Stimulated activated CD8-positive, alpha-beta memory T cell treated with anti-CD3 and anti-CD28 coated beads, Interleukin-15, amount 100 ng/mL, for 48 hours (primary cell): ENCODE data around the gene SOX8.

Experiments
- DNase-seq, 2 donors: peaks; one replicate each; pipeline ENCODE4 v3.0.0-alpha.2; 2020; ENCODE audit warnings: low read depth in 2 of 2

SOX8 gene

DNA sequence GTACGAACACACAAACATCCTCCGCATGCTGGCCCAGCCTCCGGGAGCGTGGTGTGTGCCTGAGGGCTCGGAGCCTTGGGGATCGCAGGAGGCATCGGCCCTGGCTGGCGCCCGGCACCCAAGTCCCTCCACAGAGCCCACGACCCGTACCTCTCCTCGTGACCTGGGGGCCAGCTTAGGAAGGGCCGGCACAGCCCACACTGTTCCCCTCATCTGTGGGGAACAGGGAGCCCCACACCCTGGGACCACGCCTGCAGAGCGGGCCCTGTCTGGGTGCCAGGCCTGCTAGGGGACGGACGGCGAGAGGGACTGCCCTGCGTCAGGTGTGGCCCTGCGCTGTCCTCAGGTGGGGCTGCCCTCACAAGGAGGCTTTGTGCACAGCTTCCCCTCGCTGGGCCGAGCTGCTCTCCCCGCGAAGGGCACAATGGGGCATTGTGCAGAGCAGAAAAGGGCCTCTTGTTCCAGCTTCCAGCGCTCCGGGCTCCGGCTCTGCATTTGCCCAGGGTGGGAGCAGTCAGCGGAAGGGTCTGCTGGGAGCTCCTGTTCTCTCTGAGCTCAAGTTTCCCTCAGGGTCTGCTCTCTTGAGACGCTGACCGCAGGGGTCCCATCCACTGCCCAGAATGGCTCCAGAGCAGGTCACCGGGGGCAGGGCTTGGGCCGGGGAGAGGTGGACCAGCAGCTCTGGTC is 9.1 kb upstream of the SOX8 start:
- DNase-seq, result no peak

DNA sequence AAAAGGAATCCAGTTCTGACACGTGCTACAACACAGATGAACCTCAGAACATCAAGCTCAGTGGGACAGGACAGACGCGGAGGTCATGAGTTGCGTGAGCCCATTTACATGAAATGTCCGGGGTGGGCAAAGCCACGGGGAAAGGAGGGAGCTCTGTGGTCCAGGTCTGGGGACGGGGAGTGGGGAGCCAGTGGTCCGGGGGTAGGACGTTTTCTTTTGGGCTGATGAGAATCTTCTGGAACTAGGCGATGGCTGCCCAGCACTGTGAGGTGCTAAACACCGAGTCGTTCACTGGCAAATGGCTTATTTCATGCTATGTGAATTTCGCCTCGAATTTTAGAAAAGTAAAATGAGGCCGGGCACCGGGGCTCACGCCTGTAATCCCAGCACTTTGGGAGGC is 8.2 kb upstream of the SOX8 start:
- no peak for DNase-seq

DNA sequence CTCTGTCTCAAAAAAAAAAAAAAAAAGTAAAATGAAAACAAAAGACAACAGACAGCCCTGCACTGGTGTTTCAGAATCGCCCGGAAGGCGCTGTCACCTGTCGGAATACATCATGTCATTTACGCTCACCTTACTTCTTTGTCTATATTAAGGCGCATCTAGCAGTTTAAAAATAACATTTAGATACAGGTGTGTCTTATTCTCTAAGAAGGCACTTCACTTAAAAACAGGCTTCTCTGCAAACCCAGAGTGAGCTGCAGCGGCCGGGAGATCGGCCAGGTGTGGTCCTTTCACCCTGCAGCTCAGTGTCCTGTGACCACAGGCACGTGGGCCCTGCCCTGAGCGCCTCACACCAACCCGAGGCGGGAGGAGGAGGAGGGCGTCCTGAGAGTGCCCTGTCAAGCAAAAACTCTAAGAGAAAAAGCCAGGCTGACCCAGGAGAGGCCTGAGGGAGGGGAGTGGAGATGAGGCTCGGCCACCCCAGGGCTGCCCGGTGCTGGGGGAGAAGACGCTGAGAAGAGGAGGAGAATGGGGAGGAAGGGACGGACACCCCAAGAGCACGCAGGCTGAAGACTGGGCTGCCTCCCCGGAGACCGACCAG is 7.5 kb upstream of the SOX8 start:
- no peak for DNase-seq

DNA sequence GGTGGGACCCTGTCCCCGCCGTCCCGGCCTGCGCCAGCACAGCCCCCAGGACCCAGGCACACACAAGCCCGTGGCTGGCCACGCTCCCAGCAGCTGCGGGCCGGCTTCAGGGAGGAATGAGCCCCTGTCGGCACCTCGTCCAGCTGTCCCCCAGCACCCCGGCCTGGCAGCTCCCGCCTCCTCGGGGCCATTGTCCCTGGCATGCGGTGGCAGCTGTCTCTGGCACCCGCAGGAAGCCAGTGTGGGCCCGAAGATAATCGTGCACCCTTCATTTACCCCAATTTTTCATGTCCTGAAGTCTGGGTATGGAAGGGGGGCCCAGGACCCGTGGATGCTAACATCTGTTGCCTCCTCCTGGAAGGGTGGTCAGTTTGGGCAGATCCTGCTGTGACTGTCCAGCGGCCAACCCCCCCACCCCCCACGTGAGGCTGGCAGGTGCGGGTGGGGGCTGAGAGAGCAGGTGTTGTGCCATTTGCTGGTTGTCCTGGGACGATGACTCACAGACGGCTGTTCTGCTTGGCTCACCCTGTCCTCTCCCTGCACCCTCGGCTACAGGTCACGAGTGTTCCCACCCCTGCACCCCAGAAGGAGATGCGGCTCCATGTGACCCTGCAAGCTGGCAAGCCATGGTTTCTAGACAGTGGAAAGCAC is 6.8 kb upstream of the SOX8 start:
- no peak for DNase-seq

DNA sequence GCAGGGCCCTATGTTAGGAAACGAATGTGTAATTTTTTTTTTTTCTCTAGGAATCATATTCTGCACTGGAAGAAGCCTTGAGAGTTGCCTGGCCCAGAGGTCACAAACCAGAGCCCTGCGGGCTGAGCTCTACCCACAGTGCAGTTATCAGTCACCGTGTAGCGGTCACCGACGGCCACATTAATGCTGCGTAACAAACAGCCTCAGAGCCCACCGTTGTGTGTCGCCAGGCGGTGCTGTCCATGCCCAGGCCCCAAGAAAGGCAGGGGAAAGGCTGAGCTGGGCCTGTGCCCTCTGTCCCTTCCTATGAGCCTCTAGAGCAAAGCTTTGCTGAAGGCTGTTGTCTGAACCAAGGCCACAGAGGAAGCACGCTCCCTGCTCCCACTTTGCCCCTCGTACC is 6.3 kb upstream of the SOX8 start:
- no peak for DNase-seq

DNA sequence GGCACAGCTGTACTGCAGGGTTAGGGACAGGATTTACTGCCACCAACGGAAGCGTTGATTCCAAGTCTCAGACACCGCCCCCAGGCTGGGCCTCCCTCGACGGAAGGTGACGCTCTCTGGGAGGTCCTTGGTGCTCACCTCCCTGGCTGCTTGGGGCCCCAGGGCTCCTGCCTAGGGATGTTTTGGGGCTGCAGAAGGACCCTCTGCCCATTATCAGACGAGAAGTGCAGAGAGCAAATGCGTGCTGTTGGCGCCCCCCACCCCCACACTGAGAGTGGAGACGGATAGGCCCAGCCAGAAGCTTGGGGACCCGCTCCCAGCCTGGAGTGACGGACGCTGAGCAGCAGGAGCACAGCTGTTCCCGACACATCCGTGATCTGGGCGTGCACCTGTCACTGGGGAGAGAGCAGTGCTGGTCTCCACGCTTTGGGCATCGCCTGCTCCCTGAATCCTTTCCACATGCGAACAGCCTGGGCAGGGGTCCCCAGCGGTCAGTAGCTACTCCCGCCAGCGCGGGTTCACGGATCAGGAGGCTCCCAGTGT is 5.1 kb upstream of the SOX8 start:
- no peak for DNase-seq

DNA sequence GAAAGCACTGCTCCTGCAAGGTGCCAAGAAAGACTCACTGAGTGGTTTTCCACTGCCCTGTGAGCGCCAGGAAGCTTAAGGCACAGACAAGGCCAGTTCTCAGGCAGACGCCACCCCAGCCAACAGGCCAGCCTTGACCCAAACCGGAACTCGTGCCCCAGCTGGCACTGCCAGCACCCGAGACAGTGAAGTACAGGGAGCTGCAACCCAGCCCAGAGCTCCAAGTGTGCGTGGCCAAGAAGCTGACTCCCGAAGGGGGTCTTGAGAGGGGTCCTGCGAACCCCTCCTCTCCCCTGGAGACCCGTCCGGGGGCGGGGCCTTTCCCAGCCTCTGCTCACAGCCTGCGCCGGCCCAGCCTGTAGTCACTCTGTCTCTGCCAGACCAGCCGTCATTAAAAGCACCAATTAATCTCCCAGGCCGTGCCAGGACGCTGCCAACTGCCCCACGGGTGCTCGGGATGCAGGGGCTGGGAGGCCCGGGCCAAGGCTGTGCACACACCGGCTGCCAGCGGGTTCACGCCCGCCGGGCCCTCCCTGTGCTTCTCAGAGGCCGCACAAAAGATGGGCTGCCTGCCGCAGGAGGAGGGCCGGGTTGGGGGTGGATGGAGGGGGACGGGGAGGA is 4.4 kb upstream of the SOX8 start:
- no peak for DNase-seq

DNA sequence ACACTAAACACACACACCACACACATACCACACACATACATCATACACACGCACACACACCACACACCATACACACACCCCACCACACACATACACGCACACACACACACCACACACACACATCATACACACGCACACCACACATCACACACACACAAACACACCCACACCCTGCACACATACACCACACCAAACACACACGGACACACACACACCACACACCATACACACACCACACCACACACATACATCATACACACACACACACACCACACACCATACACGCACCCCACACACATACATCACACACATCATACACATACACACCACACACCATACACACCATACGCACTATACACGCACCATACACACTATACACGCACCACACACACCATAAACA is 3.7 kb upstream of the SOX8 start:
- no peak for DNase-seq

DNA sequence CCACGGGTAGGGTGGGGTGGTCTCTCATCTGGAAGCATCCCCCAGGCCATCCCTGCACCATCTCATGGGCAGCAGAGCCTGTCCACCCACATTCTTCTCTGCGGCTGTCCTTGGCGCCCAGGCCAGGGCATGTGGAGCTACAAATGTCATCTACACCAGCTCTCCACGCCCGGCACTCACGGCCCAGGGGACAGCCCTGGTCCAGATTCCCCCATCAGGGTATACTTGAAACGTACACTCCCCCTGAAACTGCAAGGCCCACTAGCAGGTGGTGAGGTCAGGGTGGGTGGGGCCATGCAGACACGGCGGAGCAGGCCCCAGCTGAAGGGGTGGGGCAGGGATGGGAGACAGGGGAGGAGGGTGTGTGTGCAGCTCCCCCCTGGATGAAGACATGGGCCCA is 3.2 kb upstream of the SOX8 start:
- no peak for DNase-seq

DNA sequence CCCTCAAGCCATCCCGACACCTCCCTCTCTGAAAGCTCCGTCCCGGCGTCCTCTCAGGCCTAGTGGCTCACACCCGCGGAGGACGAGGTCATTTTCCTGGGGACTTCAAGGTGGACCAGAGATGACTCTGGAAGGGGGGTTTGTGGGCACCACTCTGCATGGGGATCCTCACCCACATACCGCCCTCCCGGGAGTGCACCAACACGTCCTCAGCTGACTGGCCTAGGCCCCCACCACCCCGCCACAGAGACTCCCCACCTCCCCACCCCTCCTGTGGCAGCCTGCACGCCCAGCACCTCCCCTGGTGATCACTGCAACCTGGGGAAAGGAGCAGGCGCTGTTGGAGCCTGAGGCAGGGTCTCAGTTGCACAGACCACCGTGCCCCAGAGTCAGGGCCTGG is 2.4 kb upstream of the SOX8 start:
- DNase-seq, result no peak

DNA sequence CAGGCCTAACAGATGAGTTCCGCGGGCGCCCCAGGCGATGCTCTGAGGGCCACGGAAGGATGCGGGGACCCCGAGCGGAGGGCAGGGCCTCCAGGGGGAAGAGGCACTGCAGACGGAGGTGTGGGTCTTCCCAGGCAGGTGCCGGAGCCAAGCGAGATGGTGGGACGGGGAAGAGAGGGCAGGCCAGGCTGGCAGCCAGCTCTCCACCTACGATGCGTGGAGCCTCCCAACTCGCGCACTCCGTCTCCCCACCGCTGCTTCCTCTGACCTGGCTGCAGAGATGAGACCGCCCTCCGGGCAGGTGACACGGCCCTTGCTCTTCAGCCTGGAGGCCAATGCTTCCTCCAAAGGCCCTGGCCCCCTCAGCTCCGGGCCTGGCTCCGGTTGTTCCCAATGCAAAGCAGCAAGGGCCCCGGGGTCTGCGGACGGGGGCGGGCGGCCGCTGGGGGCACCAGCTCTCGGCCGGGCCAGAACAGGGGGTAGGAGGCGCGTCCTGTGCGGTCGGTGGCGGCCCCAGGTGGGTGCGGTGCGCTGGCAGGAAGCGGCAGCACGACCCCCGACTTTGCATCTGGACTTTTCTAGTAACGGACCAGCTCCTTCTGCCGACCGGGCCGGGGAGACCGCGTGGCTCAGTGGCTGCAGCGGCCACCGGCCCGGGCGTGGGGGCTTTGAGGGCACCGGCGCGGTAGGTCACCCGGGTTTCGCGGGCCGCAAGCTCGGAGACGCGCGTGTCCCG is 1.5 kb upstream of the SOX8 start:
- DNase-seq, result no peak

DNA sequence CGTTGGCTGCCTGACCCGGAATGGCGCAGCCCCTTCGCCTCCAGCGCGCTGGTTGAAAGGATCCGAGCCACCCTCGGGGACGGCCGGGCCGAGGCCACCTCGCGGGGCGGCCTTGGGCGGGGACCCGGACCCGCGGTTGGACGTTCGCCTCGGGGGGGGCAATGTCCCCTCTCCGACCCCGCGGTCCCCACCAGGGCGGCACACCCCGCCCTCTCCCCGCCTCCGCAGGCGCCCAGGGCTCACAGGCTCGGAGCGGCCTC is 1.0 kb upstream of the SOX8 start:
- DNase-seq, result no peak

DNA sequence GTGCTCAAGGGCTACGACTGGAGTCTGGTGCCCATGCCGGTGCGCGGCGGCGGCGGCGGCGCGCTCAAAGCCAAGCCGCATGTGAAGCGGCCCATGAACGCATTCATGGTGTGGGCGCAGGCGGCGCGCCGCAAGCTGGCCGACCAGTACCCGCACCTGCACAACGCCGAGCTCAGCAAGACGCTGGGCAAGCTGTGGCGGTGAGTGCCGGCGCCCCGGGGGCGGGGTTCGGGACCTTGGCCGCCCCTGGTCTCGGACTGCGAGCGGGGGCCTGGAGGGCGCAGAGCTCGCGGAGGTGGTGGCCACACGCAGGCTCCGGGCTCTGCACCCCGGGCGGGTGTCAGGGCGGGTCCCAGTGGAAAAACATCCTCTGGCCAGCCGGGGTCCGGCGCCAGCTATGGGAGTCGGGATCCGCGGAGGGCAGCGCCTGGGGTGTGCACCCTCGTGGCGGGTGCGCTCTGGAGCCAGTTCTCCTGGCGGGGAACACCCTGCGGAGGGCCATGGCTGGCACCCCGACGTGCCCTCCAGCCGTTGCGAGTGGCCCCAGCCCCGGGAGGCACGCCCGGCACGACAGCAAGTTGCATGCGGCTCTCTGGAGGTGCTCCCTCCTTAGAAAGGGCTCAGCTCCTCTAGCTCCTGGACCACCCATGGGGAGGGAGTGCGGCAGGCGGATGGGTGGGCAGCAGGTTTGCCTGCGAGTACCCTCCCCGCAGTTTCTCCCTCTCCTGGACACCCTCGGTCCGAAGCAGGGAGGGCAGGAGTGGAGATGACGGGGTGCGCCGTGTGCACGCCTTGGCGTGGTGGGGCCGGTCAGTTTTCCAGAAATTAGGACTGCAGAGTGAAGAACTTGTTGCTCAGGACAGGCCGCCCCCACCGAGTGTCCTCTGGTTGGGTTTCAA is 824 bp downstream of the SOX8 start:
- DNase-seq, result no peak

DNA sequence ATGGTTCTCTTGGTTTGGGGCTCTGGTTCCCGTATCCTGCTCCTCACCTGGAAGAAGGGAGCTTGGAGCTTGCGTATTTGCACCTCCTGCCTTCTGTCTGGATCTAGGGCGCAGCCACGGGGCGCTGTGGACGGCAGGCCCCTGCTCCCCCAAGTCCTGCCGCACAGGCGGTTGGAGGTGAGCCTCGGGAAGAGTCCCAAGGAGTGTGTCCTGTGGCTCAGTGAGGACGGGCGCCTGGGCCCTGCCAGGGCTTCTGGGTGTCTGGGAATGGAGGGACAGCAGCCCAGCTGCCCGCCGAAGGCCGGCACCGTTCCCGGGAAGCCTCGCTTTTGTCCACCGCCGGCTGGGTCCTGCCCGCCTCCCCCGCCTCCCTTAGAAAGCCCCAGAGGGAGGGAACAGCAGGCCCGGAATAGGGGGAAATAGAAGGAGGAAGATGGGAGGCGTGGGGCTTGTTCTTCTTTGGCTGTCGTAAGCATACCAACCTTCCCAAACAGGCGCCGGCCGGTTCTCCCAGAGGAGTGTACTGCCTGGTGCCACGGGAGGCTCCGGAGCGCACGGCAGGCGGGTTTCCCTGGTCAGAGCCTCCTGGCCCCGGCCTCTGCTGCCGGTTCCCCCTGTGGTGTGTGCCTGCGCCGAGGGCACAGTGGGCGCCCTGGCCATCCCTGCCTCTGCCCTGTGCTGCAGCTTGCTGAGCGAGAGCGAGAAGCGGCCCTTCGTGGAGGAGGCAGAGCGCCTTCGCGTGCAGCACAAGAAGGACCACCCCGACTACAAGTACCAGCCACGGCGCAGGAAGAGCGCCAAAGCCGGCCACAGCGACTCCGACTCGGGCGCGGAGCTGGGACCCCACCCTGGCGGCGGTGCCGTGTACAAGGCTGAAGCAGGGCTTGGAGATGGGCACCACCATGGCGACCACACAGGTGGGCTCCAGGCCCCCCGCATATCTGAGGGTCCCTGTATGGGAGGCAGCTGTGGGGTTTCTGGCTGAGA is 1.8 kb downstream of the SOX8 start:
- DNase-seq, result no peak

DNA sequence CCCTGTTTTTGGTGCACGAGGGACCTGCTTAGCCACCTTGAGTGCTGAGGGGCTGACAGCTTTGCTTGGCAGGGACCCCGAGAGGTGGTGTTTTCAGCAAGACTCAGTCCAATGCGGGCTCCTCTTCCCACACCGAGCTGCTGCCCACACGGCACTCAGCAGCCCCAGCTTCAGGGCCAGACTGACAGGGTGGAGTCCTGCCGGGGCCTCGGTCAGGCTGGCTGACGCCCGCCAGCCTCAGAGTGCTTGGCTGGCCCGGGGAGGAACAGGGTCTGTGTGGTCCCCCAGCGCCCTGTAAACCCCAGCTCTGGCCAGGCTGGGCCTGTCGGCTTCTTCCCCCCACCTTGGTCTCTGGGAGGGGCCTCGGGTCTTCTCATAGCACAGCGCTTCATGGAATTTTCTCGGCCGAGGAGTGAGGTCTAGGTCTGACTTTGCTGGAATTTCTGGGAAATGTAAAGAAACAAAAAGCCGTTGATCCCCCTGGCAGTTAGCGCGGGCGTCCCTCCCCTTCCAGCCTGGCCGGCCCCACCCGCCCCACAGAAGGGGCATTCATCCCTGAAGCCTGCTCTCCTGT is 2.6 kb downstream of the SOX8 start:
- no peak for DNase-seq

DNA sequence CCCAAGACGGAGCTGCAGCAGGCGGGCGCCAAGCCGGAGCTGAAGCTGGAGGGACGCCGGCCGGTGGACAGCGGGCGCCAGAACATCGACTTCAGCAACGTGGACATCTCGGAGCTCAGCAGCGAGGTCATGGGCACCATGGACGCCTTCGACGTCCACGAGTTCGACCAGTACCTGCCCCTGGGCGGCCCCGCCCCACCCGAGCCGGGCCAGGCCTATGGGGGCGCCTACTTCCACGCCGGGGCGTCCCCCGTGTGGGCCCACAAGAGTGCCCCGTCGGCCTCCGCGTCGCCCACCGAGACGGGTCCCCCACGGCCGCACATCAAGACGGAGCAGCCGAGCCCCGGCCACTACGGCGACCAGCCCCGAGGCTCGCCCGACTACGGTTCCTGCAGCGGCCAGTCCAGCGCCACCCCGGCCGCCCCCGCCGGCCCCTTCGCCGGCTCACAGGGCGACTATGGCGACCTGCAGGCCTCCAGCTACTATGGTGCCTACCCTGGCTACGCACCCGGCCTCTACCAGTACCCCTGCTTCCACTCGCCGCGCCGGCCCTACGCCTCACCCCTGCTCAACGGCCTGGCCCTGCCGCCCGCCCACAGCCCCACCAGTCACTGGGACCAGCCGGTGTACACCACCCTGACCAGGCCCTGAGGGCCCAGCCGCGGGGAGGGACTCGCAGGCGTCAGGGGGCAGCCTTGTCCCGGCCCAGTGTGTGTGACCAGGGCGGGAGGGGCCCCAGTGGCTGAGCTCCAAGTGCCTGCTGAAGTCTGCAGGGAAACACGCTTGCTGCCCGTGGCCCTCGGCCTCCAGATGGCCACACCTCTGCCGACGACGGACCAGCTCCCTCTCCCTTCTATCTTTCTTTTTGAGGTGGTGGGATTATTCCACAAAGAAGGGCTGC is 3.4 kb downstream of the SOX8 start:
- no peak for DNase-seq

DNA sequence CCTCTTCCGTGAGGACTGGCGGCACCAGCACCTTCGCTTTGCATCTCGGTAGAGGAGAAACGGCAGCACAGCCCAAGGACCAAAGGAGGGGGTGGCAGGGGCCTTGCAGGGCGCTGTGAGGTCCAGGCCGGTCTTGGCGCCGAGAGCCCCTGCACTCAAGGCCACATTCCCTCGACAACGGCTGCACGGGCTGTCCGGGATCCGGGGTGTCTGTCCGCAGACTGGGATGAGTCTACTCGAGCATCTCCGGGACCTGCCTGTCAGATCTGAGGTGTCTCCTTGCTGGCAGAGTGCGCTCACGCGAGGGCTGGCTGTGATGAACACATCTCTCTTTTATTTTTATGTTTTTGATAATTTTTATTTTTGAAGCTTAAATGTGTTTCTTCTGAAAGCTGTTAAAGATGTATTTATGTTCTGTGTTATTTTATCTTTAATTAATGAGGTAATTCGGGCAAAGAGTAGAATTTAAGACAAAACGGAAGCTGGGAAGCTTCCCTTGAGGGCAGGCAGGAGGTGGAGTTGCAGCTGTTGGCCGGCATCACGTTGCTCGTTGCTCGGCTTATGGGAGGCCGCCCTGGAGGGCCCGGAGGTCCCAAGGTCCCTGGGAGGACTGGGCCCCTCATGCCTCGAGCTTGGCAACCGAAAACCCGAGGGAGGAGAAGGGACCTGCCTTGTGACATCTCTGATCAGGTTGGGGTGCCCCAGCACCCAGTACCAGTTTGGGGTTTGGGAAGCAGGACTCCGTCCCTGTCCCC is 4.3 kb downstream of the SOX8 start:
- DNase-seq, result no peak

DNA sequence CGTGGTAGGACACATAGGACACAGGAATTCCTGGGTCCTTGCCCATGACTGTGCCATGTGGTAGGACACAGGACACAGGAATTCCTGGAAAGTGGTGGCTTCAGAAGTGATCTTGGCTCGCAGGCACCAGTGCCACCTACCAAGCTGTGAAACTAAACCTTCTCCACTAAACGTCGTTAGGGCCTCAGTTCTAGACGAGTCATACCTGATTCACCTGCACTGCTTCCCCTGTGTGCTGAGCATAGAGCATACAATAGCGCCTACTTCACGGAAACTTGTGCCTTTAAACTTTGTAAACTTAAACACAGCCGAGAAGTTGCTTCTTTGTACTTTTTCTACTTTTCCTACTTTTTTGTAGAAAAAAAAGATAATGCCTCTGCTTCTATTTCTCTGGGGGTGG is 4.8 kb downstream of the SOX8 start:
- DNase-seq, result no peak
